ENCODE measurements around the gene SLTM.
"Not testable (repeated sequence)": the region's sequence is repeated elsewhere in the genome, so short reads cannot be mapped to it uniquely, and the experiment has no call there.

DNA sequence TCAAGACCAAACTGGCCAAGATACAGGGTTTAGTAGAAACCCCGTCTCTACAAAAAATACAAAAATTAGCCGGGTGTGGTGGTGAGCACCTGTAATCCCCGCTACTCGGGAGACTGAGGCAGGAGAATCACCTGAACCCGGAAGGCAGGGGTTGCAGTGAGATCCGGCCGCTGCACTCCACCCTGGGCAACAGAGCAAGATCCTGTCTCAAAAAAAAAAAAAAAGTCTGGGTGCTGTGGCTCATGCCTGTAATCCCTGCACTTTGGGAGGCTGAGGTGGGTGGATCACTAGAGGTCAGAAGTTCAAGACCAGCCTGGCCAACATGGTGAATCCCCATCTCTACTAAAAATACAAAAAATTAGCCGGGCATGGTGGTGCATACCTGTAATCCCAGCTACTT, 1.5 kb upstream of the SLTM start:
- TF ChIP-seq, protein P1, sequence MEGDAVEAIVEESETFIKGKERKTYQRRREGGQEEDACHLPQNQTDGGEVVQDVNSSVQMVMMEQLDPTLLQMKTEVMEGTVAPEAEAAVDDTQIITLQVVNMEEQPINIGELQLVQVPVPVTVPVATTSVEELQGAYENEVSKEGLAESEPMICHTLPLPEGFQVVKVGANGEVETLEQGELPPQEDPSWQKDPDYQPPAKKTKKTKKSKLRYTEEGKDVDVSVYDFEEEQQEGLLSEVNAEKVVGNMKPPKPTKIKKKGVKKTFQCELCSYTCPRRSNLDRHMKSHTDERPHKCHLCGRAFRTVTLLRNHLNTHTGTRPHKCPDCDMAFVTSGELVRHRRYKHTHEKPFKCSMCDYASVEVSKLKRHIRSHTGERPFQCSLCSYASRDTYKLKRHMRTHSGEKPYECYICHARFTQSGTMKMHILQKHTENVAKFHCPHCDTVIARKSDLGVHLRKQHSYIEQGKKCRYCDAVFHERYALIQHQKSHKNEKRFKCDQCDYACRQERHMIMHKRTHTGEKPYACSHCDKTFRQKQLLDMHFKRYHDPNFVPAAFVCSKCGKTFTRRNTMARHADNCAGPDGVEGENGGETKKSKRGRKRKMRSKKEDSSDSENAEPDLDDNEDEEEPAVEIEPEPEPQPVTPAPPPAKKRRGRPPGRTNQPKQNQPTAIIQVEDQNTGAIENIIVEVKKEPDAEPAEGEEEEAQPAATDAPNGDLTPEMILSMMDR (conservative IDR thresholded peaks at IDR 0.05) = not testable (repeated sequence)
- TF ChIP-seq EZH2 (IDR thresholded peaks at IDR 0.05; ENCODE audit: low read depth) = not testable (repeated sequence)
